Mesendoderm (in vitro differentiated cells): ENCODE data around the gene KRTAP5-5.
"Not testable (repeated sequence)": the region's sequence is repeated elsewhere in the genome, so short reads cannot be mapped to it uniquely, and the experiment has no call there.

ENCODE experiments used
- DNase-seq: peaks from one replicate; pipeline ENCODE4 v3.0.0; 2013
- H2AK5ac ChIP-seq: 2 replicates; pipeline ENCODE4 v1.6.1; 2013; ENCODE audit warnings: low read length, inconsistent platforms
- H2BK120ac ChIP-seq: 2 replicates; pipeline ENCODE4 v1.6.1; 2013; ENCODE audit warnings: low read depth, mild to moderate bottlenecking, low read length, moderate library complexity, mixed read lengths
- H2BK15ac ChIP-seq: replicated peaks from 2 replicates; pipeline ENCODE4 v1.6.1; 2013; ENCODE audit warnings: low read depth, mild to moderate bottlenecking, moderate library complexity
- H2BK5ac ChIP-seq: 2 replicates; pipeline ENCODE4 v1.6.1; 2013; ENCODE audit warnings: low read length, inconsistent platforms
- H3K18ac ChIP-seq: 2 replicates; pipeline ENCODE4 v1.6.1; 2013; ENCODE audit warnings: mild to moderate bottlenecking, low read length, mixed read lengths
- H3K23ac ChIP-seq: one replicate; pipeline ENCODE4 v1.6.1; 2013; ENCODE audit warnings: low read length
- H3K27ac ChIP-seq: 2 replicates; pipeline ENCODE4 v1.5.1; 2013; ENCODE audit warnings: low read depth, mild to moderate bottlenecking, inconsistent platforms, low read length, moderate library complexity
- H3K27me3 ChIP-seq: 2 replicates; pipeline ENCODE4 v1.6.1; 2013; ENCODE audit warnings: low read length, control low read depth, mild to moderate bottlenecking, inconsistent platforms; ENCODE audit not compliant: insufficient read depth, poor library complexity
- H3K36me3 ChIP-seq: 2 replicates; pipeline ENCODE4 v1.6.1; 2013; ENCODE audit warnings: low read length, inconsistent platforms; ENCODE audit not compliant: control insufficient read depth, insufficient read depth
- H3K4ac ChIP-seq: one replicate; pipeline ENCODE4 v1.6.1; 2013; ENCODE audit warnings: low read depth, mild to moderate bottlenecking, low read length, moderate library complexity
- H3K4me1 ChIP-seq: 2 replicates; pipeline ENCODE4 v1.6.1; 2013; ENCODE audit warnings: low read depth, low read length, inconsistent platforms; ENCODE audit not compliant: control insufficient read depth
- H3K4me2 ChIP-seq: 2 replicates; pipeline ENCODE4 v1.6.1; 2013; ENCODE audit warnings: low read length
- H3K4me3 ChIP-seq: 2 replicates; pipeline ENCODE4 v1.5.1; 2013; ENCODE audit warnings: mild to moderate bottlenecking, low read length
- H3K56ac ChIP-seq: one replicate; pipeline ENCODE4 v1.6.1; 2013; ENCODE audit warnings: low read length
- H3K79me1 ChIP-seq: 2 replicates; pipeline ENCODE4 v1.6.1; 2013; ENCODE audit warnings: low read length, inconsistent platforms
- H3K79me2 ChIP-seq: 2 replicates; pipeline ENCODE4 v1.6.1; 2013; ENCODE audit warnings: mild to moderate bottlenecking, low read length; ENCODE audit not compliant: control insufficient read depth, insufficient read depth
- H3K9ac ChIP-seq: 2 replicates; pipeline ENCODE4 v1.6.1; 2013; ENCODE audit warnings: low read length, inconsistent platforms
- H4K5ac ChIP-seq: one replicate; pipeline ENCODE4 v1.6.1; 2013; ENCODE audit warnings: low read length
- H4K8ac ChIP-seq: one replicate; pipeline ENCODE4 v1.6.1; 2013; ENCODE audit warnings: low read depth, mild to moderate bottlenecking, control low read depth, low read length, moderate library complexity
- WGBS: extraction: QIAGEN DNeasy Blood & Tissue Kit; methylation state at CpG from one replicate; pipeline ENCODE4 v1.1.7; 2013; ENCODE audit warnings: low lambda C conversion rate, missing lambda C conversion rate; ENCODE audit not compliant: insufficient coverage; ENCODE audit errors: extremely low coverage; 5-methylcytosine and 5-hydroxymethylcytosine counted together

Gene KRTAP5-5

DNA sequence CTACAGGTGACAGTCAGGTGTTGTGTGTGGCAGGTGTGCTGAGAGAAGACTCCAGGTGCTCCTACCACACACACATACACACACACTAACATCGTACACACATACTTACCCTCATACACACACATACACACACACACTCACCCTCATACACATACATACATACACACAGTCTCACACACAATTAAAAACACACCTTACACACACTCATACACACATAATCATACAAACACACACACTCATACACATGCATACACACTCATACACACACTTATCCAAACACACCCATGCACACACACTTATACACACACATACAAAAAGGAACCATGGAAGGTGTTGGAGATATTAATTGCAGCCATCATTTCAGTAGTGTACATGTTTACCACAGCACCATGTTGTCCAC is 25.9 kb upstream of the KRTAP5-5 start:
- H3K23ac ChIP-seq: no peak overlapping the region
- H3K9ac ChIP-seq: no peak overlapping the region
- H3K79me2 ChIP-seq: no peaks in the 10 kb centered on the region
- no peak overlapping the region for H3K56ac ChIP-seq
- H3K27me3 ChIP-seq: no peaks in the 10 kb centered on the region
- H3K27ac ChIP-seq: no peak overlapping the region
- no peaks in the 10 kb centered on the region for H3K36me3 ChIP-seq
- no peak overlapping the region for H4K5ac ChIP-seq
- no peak overlapping the region for H2AK5ac ChIP-seq
- H3K4me3 ChIP-seq: no peak overlapping the region
- no peak overlapping the region for H3K18ac ChIP-seq
- H2BK5ac ChIP-seq: no peak overlapping the region
- H2BK120ac ChIP-seq: no peak overlapping the region
- H3K4me1 ChIP-seq: no peaks in the 10 kb centered on the region
- H3K4me2 ChIP-seq: no peak overlapping the region
- H4K8ac ChIP-seq: no peak overlapping the region
- WGBS: 100% methylated on average over 1 of the region's 1 CpG
- no peak overlapping the region for H2BK15ac ChIP-seq
- no peak for DNase-seq
- no peak overlapping the region for H3K4ac ChIP-seq
- no peaks in the 10 kb centered on the region for H3K79me1 ChIP-seq

DNA sequence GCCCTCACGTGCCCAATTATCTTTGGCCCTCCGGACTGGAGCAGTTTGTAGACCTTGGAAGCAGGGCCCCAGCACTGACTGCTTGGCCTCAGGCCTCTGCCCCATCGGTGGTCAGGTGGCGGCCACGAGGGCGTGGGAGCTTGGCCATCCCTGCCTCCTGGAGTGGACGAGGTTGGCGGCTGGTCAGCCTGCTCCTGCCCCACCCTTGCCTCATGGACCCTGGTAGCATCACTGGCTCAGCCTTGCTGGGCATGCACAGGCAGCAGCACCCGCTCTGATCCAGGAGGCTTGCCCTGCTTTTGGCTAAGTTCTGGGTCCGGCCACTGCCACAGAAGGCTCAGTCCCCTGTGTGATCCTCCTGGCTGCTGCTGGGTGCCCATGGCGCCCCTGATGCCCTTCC is 25.4 kb upstream of the KRTAP5-5 start:
- Histone ChIP-seq H3K27ac (no peak overlapping the region), H2BK15ac (no peak overlapping the region), H3K4ac (no peak overlapping the region), H3K27me3 (no peaks in the 10 kb centered on the region), H3K23ac (no peak overlapping the region), H3K79me1 (no peaks in the 10 kb centered on the region), H3K56ac (no peak overlapping the region), H3K79me2 (no peaks in the 10 kb centered on the region), H3K18ac (no peak overlapping the region), H4K5ac (no peak overlapping the region), H3K4me1 (no peaks in the 10 kb centered on the region), H2BK120ac (no peak overlapping the region), H4K8ac (no peak overlapping the region), H2AK5ac (no peak overlapping the region), H3K36me3 (no peaks in the 10 kb centered on the region), H3K4me2 (no peak overlapping the region), H3K9ac (no peak overlapping the region), H2BK5ac (no peak overlapping the region), H3K4me3 (no peak overlapping the region)
- DNase-seq: no peak
- WGBS: no CpG with 5 or more reads among the region's 11 CpGs

DNA sequence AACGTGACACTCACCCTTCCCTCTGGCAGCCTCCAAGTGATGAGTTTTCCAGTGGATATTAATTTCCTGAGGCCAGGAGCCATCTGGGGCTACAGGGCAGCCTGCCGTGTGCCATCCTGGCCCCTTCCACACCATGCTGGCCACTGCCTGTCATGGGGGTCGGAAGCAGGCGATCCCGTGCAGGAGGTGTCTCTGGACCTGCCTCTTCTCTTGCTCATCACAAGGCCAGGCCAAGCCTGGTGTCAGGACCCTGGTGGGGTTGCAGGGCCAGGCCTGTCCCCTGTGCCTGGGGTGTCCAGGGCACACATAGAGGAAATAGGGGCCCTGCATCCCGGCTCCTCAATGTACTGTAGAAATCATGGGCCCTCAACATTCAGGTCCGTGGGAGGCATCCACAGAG is 24.9 kb upstream of the KRTAP5-5 start:
- Histone ChIP-seq H4K5ac (no peak overlapping the region), H3K79me1 (no peaks in the 10 kb centered on the region), H3K4me3 (no peak overlapping the region), H3K27me3 (no peaks in the 10 kb centered on the region), H3K9ac (no peak overlapping the region), H3K79me2 (no peaks in the 10 kb centered on the region), H3K18ac (no peak overlapping the region), H2BK5ac (no peak overlapping the region), H3K4me2 (no peak overlapping the region), H3K56ac (no peak overlapping the region), H3K36me3 (no peaks in the 10 kb centered on the region), H3K4ac (no peak overlapping the region), H3K27ac (no peak overlapping the region), H2AK5ac (no peak overlapping the region), H3K4me1 (no peaks in the 10 kb centered on the region), H2BK15ac (no peak overlapping the region), H2BK120ac (no peak overlapping the region), H3K23ac (no peak overlapping the region), H4K8ac (no peak overlapping the region)
- WGBS: no CpG with 5 or more reads among the region's 7 CpGs
- DNase-seq: no peak

DNA sequence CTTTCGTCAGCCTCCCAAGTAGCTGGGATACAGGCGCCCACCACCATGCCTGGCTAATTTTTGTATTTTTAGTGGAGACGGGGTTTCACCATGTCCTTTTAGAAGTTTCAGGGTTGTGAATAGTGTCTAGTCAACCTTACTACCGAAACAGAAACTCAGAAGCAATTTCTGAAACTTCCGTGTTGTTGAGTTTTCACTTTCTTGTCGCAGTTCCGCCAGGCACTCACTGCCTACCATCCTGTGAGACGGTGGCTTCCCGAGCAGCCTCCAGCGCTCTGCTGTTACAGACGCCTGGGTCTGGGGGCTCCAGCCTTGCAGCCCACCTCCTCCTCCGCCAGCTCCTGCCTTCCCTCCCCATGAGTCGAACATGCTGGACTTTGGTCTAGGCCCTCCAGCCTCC is 23.7 kb upstream of the KRTAP5-5 start:
- H3K56ac ChIP-seq, H3K4me2 ChIP-seq, H4K8ac ChIP-seq, H3K4me1 ChIP-seq, H4K5ac ChIP-seq, H3K79me1 ChIP-seq, H2BK15ac ChIP-seq, H3K27ac ChIP-seq, H3K18ac ChIP-seq, H3K9ac ChIP-seq, H3K27me3 ChIP-seq, H3K79me2 ChIP-seq, H2BK120ac ChIP-seq, DNase-seq, H2BK5ac ChIP-seq, H3K36me3 ChIP-seq, H3K4ac ChIP-seq, H3K4me3 ChIP-seq, H2AK5ac ChIP-seq, H3K23ac ChIP-seq: not testable (repeated sequence)
- no CpG with 5 or more reads among the region's 13 CpGs for WGBS

DNA sequence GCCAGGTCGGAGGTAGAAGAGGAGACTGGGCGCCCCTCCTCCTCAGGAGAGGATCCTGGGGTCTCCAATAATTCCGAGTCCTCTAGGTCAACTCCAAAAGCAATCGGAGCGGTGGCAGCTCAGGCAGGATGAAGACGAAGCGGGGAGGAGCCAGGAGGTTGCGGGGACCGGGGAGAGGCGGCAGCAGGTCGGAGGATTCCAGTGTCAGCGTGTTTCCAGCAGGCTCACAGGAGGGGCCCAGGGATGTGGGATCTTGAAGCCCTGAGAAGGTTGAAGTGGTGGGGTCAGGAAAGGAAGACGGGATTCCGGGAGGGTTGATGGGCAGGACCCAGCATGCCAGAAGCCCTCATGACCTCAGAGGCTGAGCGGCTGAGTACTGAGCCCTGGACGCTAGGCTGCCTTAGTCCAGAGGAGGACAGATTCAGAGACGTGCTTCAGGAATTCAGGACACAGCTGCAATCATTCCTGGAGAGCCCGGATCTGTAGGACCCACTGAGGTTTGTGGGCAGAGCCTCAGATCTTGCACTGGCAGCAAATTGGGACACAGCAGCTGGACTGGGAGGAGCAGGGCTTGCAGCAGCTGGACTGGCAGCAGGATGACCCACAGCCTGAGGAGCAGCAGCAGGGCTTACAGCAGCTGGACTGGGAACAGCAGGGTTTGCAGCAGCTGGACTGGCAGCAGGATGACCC is 22.3 kb upstream of the KRTAP5-5 start:
- H3K4ac ChIP-seq, H2BK15ac ChIP-seq, DNase-seq, H4K5ac ChIP-seq, H4K8ac ChIP-seq, H3K4me3 ChIP-seq, H2BK120ac ChIP-seq, H3K56ac ChIP-seq, H3K23ac ChIP-seq, H2BK5ac ChIP-seq, H3K27me3 ChIP-seq, H3K79me1 ChIP-seq, H3K4me1 ChIP-seq, H3K27ac ChIP-seq, H2AK5ac ChIP-seq, H3K18ac ChIP-seq, H3K79me2 ChIP-seq, H3K9ac ChIP-seq, H3K4me2 ChIP-seq, H3K36me3 ChIP-seq: not testable (repeated sequence)
- no CpG with 5 or more reads among the region's 18 CpGs for WGBS

DNA sequence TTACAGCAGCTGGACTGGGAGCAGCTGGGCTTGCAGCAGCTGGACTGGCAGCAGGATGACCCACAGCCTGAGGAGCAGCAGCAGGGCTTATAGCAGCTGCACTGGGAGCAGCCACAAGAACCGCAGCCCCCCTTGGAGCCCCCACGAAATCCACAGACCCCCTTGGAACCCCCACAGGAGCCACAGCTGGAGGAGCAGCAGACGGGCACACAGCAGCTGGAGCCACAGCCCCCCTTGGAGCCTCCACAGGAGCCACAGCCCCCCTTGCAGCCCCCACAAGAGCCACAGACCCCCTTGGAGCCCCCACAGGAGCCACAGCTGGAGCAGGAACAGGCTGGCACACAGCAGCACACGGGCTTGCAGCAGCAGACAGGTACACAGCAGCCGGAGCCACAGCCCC is 21.7 kb upstream of the KRTAP5-5 start:
- H4K8ac ChIP-seq, H3K27ac ChIP-seq, DNase-seq, H3K23ac ChIP-seq, H3K4me2 ChIP-seq, H3K4me1 ChIP-seq, H2BK5ac ChIP-seq, H3K79me1 ChIP-seq, H4K5ac ChIP-seq, H3K27me3 ChIP-seq, H3K4ac ChIP-seq, H2AK5ac ChIP-seq, H3K56ac ChIP-seq, H2BK15ac ChIP-seq, H2BK120ac ChIP-seq, H3K9ac ChIP-seq, H3K4me3 ChIP-seq, H3K36me3 ChIP-seq, H3K79me2 ChIP-seq, H3K18ac ChIP-seq: not testable (repeated sequence)
- no CpG with 5 or more reads among the region's 5 CpGs for WGBS
